Transverse colon (tissue), 4 donors: ENCODE results near the gene PABPN1L.

Experiments
- CTCF ChIP-seq, 5 experiments: fragments of 200-600 bp in 3 of 5; fragments of 450-650 bp in 2 of 5; sonication (generic) in 3 of 5; IDR thresholded peaks; 1 replicate in 2 of 5; 2 replicates in 3 of 5; pipeline ENCODE4 v1.5.1; 2016 to 2017; ENCODE audit warnings: antibody characterized with exemption in 5 of 5, inconsistent platforms in 3 of 5, mild to moderate bottlenecking in 2 of 5, moderate library complexity in 1 of 5
- POLR2AphosphoS5 ChIP-seq, 3 donors: sonication (generic); formaldehyde crosslinking; IDR thresholded peaks; one replicate each; pipeline ENCODE4 v1.6.1; 2016; ENCODE audit warnings: antibody characterized with exemption in 3 of 3

GRCh38 chr16:88884569-88885271, 18.3 kb upstream of the PABPN1L start:
- TF ChIP-seq CTCF (IDR thresholded peaks at IDR 0.05) (no peak), POLR2AphosphoS5 (IDR thresholded peaks at IDR 0.05) (no peak)
